Measurements from ENCODE around the gene STIM2.

DNA sequence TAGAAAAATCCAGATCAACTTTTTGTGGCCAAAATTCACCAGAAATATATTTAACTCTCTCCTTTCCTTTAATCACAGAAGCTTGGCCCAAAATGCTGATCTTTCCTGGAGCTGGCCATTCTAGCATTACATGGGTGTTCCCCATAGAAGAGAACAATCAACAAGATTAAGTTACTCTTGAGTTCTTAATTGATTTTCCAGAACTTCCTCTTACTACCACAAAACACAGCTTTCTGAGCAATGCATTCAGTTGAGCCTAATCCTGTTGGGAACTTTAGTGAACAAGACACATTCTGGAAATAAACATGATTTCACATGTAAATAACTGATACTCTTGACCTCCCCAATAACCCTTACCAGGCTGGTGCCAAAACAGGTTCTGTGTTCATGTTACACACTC lies 45.4 kb upstream of the STIM2 start:
- TF ChIP-seq, protein P1, sequence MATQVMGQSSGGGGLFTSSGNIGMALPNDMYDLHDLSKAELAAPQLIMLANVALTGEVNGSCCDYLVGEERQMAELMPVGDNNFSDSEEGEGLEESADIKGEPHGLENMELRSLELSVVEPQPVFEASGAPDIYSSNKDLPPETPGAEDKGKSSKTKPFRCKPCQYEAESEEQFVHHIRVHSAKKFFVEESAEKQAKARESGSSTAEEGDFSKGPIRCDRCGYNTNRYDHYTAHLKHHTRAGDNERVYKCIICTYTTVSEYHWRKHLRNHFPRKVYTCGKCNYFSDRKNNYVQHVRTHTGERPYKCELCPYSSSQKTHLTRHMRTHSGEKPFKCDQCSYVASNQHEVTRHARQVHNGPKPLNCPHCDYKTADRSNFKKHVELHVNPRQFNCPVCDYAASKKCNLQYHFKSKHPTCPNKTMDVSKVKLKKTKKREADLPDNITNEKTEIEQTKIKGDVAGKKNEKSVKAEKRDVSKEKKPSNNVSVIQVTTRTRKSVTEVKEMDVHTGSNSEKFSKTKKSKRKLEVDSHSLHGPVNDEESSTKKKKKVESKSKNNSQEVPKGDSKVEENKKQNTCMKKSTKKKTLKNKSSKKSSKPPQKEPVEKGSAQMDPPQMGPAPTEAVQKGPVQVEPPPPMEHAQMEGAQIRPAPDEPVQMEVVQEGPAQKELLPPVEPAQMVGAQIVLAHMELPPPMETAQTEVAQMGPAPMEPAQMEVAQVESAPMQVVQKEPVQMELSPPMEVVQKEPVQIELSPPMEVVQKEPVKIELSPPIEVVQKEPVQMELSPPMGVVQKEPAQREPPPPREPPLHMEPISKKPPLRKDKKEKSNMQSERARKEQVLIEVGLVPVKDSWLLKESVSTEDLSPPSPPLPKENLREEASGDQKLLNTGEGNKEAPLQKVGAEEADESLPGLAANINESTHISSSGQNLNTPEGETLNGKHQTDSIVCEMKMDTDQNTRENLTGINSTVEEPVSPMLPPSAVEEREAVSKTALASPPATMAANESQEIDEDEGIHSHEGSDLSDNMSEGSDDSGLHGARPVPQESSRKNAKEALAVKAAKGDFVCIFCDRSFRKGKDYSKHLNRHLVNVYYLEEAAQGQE (IDR thresholded peaks at IDR 0.05; ENCODE audit: borderline replicate concordance): no peak
- TF ChIP-seq, protein P1 (CRISPR knock-in tag; IDR thresholded peaks at IDR 0.05; ENCODE audit: low read depth): no peak
- TF ChIP-seq, protein P2, sequence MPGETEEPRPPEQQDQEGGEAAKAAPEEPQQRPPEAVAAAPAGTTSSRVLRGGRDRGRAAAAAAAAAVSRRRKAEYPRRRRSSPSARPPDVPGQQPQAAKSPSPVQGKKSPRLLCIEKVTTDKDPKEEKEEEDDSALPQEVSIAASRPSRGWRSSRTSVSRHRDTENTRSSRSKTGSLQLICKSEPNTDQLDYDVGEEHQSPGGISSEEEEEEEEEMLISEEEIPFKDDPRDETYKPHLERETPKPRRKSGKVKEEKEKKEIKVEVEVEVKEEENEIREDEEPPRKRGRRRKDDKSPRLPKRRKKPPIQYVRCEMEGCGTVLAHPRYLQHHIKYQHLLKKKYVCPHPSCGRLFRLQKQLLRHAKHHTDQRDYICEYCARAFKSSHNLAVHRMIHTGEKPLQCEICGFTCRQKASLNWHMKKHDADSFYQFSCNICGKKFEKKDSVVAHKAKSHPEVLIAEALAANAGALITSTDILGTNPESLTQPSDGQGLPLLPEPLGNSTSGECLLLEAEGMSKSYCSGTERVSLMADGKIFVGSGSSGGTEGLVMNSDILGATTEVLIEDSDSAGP (CRISPR knock-in tag; IDR thresholded peaks at IDR 0.05): no peak
- TF ChIP-seq NCOA2 (IDR thresholded peaks at IDR 0.05; ENCODE audit: partially characterized antibody in 2 of 2) (no peak), SP2 (IDR thresholded peaks at IDR 0.05; ENCODE audit: extremely low read depth, low read depth, low read length, poor library complexity, severe bottlenecking) (no peak), SMARCC2 (IDR thresholded peaks at IDR 0.05; ENCODE audit: low read depth) (no peak), GTF2F1 (IDR thresholded peaks at IDR 0.05; ENCODE audit: low read depth, low read length) (no peak), SIN3A (IDR thresholded peaks at IDR 0.05; ENCODE audit: borderline replicate concordance in 2 of 2, control insufficient read depth in 1 of 2, low read depth in 2 of 2, low read length in 2 of 2) (no peak), ZNF77 (CRISPR knock-in tag; IDR thresholded peaks at IDR 0.05) (no peak), ZNF121 (CRISPR knock-in tag; conservative IDR thresholded peaks at IDR 0.05) (no peak), JUNB (CRISPR knock-in tag; conservative IDR thresholded peaks at IDR 0.05) (no peak)
- TF ChIP-seq, protein P3, sequence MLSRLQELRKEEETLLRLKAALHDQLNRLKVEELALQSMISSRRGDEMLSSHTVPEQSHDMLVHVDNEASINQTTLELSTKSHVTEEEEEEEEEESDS (CRISPR knock-in tag; IDR thresholded peaks at IDR 0.05): no peak
- TF ChIP-seq, protein P4, sequence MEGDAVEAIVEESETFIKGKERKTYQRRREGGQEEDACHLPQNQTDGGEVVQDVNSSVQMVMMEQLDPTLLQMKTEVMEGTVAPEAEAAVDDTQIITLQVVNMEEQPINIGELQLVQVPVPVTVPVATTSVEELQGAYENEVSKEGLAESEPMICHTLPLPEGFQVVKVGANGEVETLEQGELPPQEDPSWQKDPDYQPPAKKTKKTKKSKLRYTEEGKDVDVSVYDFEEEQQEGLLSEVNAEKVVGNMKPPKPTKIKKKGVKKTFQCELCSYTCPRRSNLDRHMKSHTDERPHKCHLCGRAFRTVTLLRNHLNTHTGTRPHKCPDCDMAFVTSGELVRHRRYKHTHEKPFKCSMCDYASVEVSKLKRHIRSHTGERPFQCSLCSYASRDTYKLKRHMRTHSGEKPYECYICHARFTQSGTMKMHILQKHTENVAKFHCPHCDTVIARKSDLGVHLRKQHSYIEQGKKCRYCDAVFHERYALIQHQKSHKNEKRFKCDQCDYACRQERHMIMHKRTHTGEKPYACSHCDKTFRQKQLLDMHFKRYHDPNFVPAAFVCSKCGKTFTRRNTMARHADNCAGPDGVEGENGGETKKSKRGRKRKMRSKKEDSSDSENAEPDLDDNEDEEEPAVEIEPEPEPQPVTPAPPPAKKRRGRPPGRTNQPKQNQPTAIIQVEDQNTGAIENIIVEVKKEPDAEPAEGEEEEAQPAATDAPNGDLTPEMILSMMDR (IDR thresholded peaks at IDR 0.05 in 2 of 3, conservative IDR thresholded peaks at IDR 0.05 in 1 of 3; ENCODE audit: insufficient read depth in 2 of 3, low read depth in 1 of 3, low read length in 3 of 3): no peak
- TF ChIP-seq, protein P5, sequence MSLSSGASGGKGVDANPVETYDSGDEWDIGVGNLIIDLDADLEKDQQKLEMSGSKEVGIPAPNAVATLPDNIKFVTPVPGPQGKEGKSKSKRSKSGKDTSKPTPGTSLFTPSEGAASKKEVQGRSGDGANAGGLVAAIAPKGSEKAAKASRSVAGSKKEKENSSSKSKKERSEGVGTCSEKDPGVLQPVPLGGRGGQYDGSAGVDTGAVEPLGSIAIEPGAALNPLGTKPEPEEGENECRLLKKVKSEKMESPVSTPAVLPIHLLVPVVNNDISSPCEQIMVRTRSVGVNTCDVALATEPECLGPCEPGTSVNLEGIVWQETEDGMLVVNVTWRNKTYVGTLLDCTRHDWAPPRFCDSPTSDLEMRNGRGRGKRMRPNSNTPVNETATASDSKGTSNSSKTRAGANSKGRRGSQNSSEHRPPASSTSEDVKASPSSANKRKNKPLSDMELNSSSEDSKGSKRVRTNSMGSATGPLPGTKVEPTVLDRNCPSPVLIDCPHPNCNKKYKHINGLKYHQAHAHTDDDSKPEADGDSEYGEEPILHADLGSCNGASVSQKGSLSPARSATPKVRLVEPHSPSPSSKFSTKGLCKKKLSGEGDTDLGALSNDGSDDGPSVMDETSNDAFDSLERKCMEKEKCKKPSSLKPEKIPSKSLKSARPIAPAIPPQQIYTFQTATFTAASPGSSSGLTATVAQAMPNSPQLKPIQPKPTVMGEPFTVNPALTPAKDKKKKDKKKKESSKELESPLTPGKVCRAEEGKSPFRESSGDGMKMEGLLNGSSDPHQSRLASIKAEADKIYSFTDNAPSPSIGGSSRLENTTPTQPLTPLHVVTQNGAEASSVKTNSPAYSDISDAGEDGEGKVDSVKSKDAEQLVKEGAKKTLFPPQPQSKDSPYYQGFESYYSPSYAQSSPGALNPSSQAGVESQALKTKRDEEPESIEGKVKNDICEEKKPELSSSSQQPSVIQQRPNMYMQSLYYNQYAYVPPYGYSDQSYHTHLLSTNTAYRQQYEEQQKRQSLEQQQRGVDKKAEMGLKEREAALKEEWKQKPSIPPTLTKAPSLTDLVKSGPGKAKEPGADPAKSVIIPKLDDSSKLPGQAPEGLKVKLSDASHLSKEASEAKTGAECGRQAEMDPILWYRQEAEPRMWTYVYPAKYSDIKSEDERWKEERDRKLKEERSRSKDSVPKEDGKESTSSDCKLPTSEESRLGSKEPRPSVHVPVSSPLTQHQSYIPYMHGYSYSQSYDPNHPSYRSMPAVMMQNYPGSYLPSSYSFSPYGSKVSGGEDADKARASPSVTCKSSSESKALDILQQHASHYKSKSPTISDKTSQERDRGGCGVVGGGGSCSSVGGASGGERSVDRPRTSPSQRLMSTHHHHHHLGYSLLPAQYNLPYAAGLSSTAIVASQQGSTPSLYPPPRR (CRISPR knock-in tag; IDR thresholded peaks at IDR 0.05; ENCODE audit: borderline replicate concordance): no peak

All from K562 (cell line).